Measurements from ENCODE around the gene VPS45. TPM values are rescaled to one million over a fixed set of nuclear protein-coding genes. Genes with fewer than 3 reads are reported as not detected.
"Not testable (repeated sequence)": the region's sequence is repeated elsewhere in the genome, so short reads cannot be mapped to it uniquely, and the experiment has no call there.

Gene VPS45
- total and polyA plus RNA-seq, 2 of the 13 experiments (the other 11 are each of a cell fraction or from before 2014, with no cell fraction given), result 15.2 to 25.2 TPM

- H3K27ac ChIP-seq (ENCODE audit: extremely low read length, insufficient read depth, low read length); POLR2A ChIA-PET; H3K4me3 ChIP-seq (replicated peaks in 1 of 3; ENCODE audit: insufficient read depth in 1 of 3, low read depth in 2 of 3, low read length in 3 of 3); H3K9me3 ChIP-seq (ENCODE audit: low read length); intact Hi-C loops (cut with micrococcal nuclease; ENCODE audit: unreplicated experiment); H3K9ac ChIP-seq (ENCODE audit: insufficient read depth, low read depth, low read length); H3K27me3 ChIP-seq (ENCODE audit: control insufficient read depth in 1 of 2, insufficient read depth in 2 of 2, low read length in 2 of 2); H3K79me2 ChIP-seq (ENCODE audit: insufficient read depth, low read length); H2AFZ ChIP-seq (ENCODE audit: low read length); DNase-seq (ENCODE audit: low spot score); H3K4me2 ChIP-seq (ENCODE audit: low read depth, low read length); CTCF ChIA-PET (ENCODE audit: low intra/inter-chr PET ratio, low total read pairs); in situ Hi-C loops (cut with HindIII; ENCODE audit: extremely low pct_ligation_motif_present, low pct_unique_long_range_greater_than_20kb); H4K20me1 ChIP-seq (ENCODE audit: insufficient read depth, low read length); FAIRE-seq; ATAC-seq; H3K4me1 ChIP-seq (ENCODE audit: insufficient read depth, low read length); H3K36me3 ChIP-seq (replicated peaks in 1 of 2; ENCODE audit: control insufficient read depth in 1 of 2, insufficient read depth in 2 of 2, low read length in 2 of 2); BruUV-seq (replicated peaks): not testable (repeated sequence)
- WGBS (ENCODE audit: low lambda C conversion rate), result 88% methylated on average over 4 of the region's 4 CpGs
These were observed 12.1 kb upstream of the VPS45 start for GRCh38 chr1:150055507-150055906.

DNA sequence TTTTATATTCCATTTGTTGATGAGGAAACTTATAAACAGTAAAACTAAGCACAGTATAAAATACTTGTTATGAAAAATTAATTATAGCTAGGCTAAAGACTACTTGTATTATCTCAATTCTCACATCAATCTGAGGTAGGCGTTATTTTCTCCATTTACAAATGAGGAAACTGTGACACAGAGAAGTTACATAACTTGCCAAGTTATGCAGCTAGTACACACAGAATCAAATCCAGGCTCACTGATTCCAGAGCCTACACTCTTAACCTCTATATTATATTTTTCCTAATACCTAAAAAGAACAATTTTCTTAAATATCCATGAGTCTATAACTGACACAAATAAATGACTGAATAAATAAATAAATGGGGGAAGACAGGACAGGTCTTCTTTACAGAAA is 11.2 kb upstream of the VPS45 start:
- in situ Hi-C loops (cut with HindIII; ENCODE audit: extremely low pct_ligation_motif_present, low pct_unique_long_range_greater_than_20kb) (no loop called here), intact Hi-C loops (cut with micrococcal nuclease; ENCODE audit: unreplicated experiment) (no loop called here)
- BruUV-seq (replicated peaks), result no TSS peak
- Histone ChIP-seq H3K9ac (ENCODE audit: insufficient read depth, low read depth, low read length) (no peak overlapping the region), H2AFZ (ENCODE audit: low read length) (no peak overlapping the region), H3K4me3 (replicated peaks in 1 of 3; ENCODE audit: insufficient read depth in 1 of 3, low read depth in 2 of 3, low read length in 3 of 3) (no peak overlapping the region), H3K79me2 (ENCODE audit: insufficient read depth, low read length) (no peaks in the 10 kb centered on the region), H3K4me1 (ENCODE audit: insufficient read depth, low read length) (no peaks in the 10 kb centered on the region), H3K27me3 (ENCODE audit: control insufficient read depth in 1 of 2, insufficient read depth in 2 of 2, low read length in 2 of 2) (no peaks in the 10 kb centered on the region), H4K20me1 (ENCODE audit: insufficient read depth, low read length) (no peaks in the 10 kb centered on the region), H3K9me3 (ENCODE audit: low read length) (no peaks in the 10 kb centered on the region), H3K27ac (ENCODE audit: extremely low read length, insufficient read depth, low read length) (no peak overlapping the region), H3K36me3 (replicated peaks in 1 of 2; ENCODE audit: control insufficient read depth in 1 of 2, insufficient read depth in 2 of 2, low read length in 2 of 2) (no peaks in the 10 kb centered on the region), H3K4me2 (ENCODE audit: low read depth, low read length) (no peak overlapping the region)
- WGBS (ENCODE audit: low lambda C conversion rate), result 91% methylated on average over 1 of the region's 1 CpG
- TF ChIP-seq ZFP91 (CRISPR knock-in tag; IDR thresholded peaks at IDR 0.05; ENCODE audit: borderline replicate concordance) (no peak), ZNF547 (CRISPR knock-in tag; IDR thresholded peaks at IDR 0.05) (no peak), SALL1 (CRISPR knock-in tag; IDR thresholded peaks at IDR 0.05) (no peak), BRCA1 (CRISPR knock-in tag; IDR thresholded peaks at IDR 0.05) (no peak), KDM5B (CRISPR knock-in tag; IDR thresholded peaks at IDR 0.05; ENCODE audit: borderline replicate concordance) (no peak), ZNF781 (CRISPR knock-in tag; IDR thresholded peaks at IDR 0.05; ENCODE audit: borderline replicate concordance, not compliant biosample characterization) (no peak), ZNF282 (IDR thresholded peaks at IDR 0.05; ENCODE audit: partially characterized antibody) (no peak), ZNF230 (CRISPR knock-in tag; IDR thresholded peaks at IDR 0.05) (no peak), FOXA3 (CRISPR knock-in tag; IDR thresholded peaks at IDR 0.05) (no peak), TCF7L2 (IDR thresholded peaks at IDR 0.05; ENCODE audit: low read depth, low read length) (no peak)
- TF ChIP-seq, protein P1, sequence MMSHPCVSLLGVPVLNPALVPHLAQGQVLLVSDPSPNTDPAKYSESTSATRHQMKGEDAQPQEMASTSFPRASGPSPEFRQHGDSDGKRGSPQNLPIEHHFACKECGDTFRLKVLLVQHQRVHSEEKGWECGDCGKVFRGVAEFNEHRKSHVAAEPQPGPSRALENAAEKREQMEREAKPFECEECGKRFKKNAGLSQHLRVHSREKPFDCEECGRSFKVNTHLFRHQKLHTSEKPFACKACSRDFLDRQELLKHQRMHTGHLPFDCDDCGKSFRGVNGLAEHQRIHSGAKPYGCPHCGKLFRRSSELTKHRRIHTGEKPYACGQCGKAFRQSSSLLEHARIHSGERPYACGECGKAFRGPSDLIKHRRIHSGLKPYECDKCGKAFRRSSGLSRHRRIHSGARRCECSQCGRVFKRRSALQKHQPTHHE (CRISPR knock-in tag; IDR thresholded peaks at IDR 0.05; ENCODE audit: borderline replicate concordance), result no peak
- TF ChIP-seq, protein P2, sequence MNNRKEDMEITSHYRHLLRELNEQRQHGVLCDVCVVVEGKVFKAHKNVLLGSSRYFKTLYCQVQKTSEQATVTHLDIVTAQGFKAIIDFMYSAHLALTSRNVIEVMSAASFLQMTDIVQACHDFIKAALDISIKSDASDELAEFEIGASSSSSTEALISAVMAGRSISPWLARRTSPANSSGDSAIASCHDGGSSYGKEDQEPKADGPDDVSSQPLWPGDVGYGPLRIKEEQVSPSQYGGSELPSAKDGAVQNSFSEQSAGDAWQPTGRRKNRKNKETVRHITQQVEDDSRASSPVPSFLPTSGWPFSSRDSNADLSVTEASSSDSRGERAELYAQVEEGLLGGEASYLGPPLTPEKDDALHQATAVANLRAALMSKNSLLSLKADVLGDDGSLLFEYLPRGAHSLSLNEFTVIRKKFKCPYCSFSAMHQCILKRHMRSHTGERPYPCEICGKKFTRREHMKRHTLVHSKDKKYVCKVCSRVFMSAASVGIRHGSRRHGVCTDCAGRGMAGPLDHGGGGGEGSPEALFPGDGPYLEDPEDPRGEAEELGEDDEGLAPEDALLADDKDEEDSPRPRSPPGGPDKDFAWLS (CRISPR knock-in tag; IDR thresholded peaks at IDR 0.05; ENCODE audit: borderline replicate concordance), result no peak
- DNase-seq (ENCODE audit: low spot score), result no peak
- POLR2A ChIA-PET, result no interaction called here
- FAIRE-seq, result no peak
- ATAC-seq, result no peak
- CTCF ChIA-PET (ENCODE audit: low intra/inter-chr PET ratio, low total read pairs), result no interaction called here

Data from HepG2 (cell line).